Occipital lobe (tissue), 2 donors: ENCODE results near the gene KRTAP10-12. TPM values are rescaled to one million over a fixed set of nuclear protein-coding genes. Genes with fewer than 3 reads are reported as not detected.

Experiments
- DNase-seq: peaks from one replicate; lab custom pipeline; 2025; lab: John Stamatoyannopoulos, UW
- total RNA-seq: library from RNA; depleted of rRNA; stranded (reverse); fragments of >200 nt; gene quantifications from one replicate; pipeline ENCODE4 v1.2.3, GENCODE V29; 2014

The KRTAP10-12 gene
- total RNA-seq, 1 donor from 2014 or later, result not detected

DNA sequence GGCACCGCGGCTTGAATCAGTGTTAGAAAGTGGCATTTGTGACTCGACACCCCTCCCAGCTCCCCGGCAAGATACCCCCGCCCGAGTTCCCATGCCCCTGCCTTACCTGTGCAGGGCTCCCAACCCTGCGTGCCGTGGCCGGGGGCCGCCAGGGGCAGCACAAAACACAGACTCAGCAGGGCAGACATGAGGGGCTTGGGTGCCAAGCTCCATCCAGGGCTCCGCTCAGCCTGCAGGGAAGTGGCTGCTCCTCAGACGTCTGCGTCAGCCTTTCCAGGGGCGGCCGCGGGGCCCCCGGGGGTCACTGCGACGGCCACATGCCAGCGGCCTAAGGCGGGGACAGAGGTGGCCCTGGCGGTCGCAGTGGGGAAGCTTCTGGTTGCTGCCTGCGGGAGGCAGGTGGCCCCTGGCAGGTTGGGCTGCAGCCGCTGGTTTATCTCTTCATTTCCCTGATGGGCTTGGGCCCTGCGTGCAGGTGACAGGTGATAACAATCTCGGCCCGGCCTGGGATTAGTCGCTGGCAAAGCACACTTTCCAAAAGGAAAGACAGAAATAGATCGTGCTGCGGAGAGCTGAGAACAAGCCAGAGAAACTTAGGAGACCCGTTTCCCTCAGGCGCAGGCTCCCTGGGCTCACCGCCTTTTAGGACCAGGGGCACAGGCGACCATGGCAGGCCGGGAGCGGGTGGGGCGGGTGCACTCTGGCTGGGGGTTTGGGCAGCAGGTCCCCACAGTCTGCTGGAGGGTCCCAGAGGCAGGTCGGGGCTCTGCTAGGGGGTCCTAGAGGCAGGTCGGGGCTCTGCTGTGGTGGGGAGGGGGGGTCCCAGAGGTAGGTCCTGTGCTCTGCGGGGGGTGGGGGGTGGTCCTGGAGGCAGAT is 14.6 kb downstream of the KRTAP10-12 start, which contains the start of gene TSPEAR:
TSPEAR (minus strand) TSS at position 246 of the 876 bp plus-strand sequence; CDS start at position 188, 58 bp downstream.
- no peak for DNase-seq

DNA sequence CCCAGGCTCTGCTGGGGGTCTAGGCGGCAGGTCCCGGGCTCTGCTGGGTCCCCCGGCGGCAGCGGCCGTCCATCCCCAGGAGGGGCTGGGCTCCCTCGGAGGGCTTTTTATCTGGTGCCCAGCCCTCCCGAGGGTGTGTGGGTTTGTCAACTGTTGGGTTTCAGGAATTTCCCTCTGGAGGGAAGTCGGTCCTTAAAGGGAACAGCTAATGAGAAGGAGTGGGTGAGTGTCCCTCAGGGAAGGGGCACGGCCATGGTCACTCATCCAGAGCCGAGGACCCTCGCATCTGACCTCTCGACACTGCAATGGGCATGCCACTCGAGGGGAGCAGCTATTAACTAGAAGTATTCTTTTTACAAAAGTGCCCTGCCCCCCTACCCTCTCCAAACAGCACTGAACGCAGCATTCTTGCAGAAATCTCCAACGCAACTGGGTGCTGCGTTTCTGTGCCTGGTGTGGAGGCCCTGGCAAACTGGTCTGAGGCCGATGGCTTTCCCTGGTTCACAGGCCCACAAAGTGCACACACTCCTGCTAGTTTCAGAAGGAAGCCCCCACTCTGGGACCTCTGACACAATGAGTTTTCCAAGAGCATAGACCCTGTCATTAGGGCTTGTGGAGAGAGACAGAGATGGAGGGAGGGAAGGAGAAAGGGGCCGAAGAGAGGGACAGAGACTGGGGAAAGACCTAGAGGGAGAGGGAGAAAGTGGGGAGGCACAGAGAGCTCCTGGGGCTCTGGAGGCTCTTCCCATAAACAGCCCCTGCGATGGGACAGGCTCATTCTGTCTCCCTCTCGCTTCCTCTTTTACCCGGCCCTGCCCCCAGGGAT is 15.4 kb downstream of the KRTAP10-12 start:
- DNase-seq, result no peak

DNA sequence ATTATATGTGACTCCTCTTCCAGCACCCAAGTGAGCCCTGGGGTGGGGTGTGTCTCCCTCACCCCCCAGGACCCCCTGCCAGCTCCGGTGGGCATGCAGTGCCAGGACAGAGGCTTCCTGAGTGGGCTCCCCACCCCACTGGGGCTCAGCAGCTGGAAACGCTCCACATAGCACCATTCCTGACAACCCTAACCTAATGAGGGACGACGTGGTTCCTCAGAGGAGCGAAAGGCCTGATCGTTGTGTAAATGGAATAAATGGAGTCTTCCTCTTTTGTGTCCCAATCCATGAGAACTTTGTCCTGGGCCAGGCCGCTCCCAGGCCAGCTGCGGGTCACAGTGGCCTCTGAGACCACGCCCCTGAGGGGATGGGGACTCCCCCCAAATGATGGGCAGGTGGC is 16.2 kb downstream of the KRTAP10-12 start:
- DNase-seq, result no peak

DNA sequence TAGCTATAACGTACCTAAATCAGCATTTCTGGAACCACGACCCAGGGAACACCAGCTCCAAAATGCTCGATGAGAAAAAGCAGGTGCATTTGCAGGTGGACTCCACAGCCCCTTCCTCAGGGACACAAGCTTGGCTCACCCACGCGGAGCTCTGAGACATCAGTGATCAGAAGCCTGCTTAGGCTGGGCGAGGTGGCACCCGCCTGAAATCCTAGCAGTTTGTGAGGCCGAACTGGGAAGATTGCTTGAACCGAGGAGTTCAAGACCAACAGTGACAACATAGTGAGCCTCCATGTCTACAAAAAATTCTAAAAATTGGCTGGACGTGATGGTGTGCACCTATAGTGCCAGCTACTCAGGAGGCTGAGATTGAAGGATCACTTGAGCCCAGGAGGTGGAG is 16.9 kb downstream of the KRTAP10-12 start:
- DNase-seq, result no peak

DNA sequence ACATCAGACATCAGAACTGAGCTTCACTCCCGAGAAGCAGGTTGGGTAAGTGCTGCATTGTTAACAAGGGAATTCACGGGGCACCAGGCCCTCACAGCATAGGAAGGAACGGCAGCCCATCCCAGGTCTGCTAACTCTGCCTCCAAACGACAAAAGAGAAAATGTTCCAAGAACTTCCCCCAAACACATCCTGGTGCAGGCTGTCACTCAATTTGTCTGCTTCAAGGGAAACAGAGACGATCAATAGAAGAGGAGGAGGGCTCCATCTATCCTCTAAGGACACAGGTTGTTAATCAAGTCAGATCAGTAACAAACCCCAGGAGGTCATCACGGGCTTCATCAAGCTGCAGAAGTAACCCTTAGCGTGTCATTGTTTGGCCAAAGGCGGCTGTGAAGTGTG is 17.9 kb downstream of the KRTAP10-12 start:
- no peak for DNase-seq

GRCh38 chr21:44716984-44717383 is 20.0 kb downstream of the KRTAP10-12 start:
- no peak for DNase-seq

DNA sequence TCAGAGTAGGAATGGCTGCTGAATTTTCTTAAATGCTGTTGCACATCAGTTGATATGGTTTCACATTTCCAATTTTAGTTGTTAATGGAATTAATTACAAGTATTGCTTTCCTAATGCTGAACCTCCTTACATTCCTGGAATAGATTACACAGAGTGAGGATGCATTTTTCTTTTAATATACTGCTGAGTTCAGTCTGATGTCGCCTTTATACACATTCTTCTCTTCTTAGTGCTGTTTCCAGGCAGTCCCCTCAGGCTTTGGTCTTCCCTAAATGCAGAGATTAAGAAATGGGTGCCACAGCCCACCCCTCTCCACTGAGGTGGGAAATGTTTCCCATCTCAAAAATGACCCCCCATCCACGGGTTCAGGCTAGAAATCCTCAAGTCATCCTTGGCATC is 21.1 kb downstream of the KRTAP10-12 start:
- no peak for DNase-seq

GRCh38 chr21:44718571-44718970 is 21.6 kb downstream of the KRTAP10-12 start:
- DNase-seq, result no peak

DNA sequence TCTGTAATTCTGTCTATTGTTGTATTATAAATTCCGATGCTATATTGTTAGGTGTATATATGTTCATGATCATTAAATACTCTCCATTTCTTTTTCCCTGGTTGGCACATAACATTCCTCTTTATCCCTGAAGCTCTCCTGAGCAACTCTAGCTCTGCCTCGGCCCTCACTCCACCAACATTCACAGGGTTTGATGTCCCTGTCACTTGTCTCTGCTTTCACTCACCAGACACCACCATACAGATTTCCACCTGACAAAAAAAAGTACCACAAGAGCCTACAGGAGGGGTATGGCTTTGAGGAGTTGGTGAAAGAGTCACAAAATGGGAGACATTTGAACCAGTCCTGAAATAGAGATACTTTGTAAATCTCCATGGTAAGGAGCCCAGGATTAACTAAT is 23.2 kb downstream of the KRTAP10-12 start:
- DNase-seq, result no peak

DNA sequence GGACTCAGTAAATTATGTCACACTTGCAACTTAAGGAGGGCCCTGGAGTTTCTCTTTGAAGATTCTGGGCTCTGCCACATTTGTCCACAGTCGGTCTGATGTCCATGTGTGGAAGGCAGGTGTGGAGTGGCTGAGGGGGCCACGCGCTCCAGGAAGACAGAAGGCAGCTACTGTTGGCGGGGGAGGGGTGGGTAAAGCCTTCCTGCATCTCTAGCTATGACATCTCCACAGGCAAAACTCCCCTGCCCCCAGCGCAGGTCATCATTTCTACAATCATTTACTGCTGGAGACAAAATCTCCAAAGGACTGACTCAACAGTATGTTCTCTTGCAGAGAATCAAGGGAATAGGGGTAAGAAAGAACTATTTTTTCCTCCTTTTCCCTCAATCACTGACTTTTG is 25.8 kb downstream of the KRTAP10-12 start:
- no peak for DNase-seq

DNA sequence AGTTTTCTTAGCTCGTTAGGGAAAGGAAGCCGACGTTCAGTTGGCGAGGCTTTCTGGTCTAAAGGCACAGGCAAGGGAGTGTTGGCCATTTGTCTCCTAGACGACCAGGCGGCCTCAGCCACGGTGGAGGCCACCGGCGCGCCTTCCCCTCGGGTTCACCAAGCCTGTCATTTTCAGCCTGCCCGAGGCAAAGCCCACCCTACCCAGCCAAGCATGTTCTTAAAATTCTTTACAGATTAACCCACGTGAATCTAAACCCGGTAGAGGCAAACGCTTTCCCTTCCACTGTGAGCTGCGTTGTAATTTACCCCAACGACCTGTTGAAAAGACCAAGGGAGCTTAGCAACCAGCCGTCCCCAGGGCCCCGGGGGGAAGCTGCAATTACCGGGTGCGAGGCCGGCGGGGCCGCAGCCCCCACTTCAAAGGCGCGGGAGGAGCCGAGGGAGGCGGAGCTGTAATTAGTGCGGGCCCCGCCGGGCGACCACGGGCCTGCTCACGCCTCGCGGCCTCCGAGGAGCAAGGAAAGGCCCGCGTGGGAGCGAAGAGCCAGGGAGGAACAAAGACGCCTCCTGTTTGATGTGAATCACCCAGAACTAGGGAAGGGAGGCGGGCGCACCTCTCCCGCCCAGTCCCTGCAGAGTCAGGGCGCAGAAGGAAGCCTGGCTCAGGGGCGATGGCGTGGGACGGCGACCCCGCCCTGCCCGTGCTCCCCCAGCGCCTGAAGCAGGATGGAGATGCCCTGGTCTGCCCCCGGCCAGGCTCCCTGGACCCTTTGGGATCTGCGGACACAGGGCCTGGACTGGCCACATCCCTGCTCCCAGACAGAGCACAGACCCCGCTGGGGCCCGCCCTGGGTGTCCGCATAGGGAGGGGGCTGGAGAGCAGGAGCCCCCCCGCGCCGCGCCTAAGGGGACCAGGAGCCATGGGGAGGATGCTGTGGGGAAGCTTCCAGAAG is 26.5 kb downstream of the KRTAP10-12 start:
- DNase-seq, result no peak

DNA sequence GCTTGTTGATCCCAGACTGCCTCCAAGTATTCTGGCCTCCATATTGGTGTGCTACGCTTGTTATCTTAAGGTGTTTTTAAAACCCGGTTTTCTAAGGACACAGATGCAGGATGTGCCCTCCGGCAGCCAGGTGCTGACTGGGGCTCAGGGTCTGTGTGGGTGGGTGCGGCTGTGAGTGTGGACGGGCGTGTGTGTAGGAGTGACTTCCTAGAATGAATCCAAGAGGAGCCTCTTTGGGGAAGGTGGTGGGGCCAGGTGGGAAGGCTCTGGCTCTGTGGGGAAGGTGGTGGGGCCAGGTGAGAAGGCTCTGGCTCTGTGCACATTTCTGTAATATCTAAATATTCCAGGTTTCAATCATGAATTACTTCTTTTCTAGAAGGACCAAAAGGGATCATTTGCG is 27.2 kb downstream of the KRTAP10-12 start:
- no peak for DNase-seq

DNA sequence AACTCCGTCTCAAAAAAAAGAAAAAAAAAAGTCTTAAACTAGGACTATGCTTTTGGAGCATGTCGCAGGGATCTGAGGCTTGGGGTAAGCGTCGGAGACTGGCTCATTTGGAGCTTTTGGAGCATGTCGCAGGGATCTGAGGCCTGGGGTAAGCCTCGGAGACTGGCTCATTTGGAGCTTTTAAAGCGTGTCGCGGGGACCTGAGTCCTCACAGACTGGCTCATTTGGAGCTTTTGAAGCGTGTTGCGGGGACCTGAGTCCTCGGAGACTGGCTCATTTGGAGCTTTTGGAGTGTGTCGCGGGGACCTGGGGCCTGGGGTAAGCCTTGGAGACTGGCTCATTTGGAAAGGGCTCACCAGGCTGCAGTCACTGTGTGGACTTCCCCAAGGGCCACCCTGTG is 28.0 kb downstream of the KRTAP10-12 start:
- no peak for DNase-seq

- no peak for DNase-seq
Measured at GRCh38 chr21:44726826-44727225, 29.9 kb downstream of the KRTAP10-12 start.

DNA sequence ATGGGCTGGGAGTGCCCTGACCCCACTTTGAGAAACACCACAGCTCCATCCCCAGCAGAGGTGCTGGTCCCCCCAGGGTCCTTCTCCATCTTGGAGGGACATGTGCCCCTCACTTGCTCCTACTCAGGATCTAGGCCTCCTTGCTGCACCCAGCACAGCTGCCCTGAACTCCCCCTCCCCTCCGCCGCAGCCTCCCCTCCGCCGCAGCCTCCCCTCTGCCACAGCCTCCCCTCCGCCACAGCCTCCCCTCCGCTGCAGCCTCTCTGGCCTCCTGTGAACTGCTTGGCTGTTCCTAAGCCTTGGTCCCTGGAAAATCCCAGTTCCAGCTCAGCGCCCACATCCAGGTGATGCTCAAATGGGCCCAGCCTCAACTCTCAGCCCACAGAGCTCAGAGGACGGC is 30.3 kb downstream of the KRTAP10-12 start:
- no peak for DNase-seq

DNA sequence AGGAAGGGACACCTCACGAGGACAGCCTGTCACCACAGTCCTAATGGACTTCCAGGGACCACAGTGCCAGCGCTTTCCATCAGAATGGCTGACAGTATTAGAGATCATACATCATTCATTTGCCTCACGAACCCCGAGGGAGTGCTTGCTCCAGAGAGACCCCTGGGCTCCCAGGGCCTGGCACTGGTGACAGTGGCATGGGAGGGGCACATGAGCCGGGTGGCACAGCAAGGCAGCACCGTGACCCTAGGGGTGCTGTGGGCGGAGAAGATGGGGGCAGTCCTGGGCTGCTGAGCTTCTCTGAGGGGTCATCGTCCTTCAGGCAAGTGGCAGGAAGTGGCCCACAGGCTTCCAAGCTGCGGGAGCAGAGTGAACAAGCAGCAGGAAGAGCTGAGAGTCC is 30.8 kb downstream of the KRTAP10-12 start:
- DNase-seq, result no peak

DNA sequence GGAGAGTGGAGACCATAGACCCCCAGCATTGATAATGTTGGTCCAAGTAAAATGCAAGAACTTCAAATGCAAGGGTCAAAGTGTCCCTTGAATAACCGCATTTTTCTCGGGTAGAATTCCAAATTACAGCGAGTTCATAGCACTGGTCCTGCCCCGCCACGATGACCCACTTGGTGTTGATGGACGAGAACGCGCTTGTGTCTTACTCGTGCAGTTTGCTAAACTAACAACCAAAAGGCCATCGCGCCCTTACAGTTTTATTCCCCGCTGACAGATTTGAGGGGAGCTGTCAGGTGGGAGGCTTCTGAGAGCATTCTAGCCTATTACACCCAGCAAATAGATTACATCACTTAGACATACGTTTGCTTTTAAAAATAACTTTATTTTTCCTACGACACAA is 31.7 kb downstream of the KRTAP10-12 start:
- no peak for DNase-seq

- DNase-seq, result no peak
Measured at GRCh38 chr21:44729336-44730027, 32.5 kb downstream of the KRTAP10-12 start.

GRCh38 chr21:44730028-44730395 is 33.0 kb downstream of the KRTAP10-12 start:
- no peak for DNase-seq

DNA sequence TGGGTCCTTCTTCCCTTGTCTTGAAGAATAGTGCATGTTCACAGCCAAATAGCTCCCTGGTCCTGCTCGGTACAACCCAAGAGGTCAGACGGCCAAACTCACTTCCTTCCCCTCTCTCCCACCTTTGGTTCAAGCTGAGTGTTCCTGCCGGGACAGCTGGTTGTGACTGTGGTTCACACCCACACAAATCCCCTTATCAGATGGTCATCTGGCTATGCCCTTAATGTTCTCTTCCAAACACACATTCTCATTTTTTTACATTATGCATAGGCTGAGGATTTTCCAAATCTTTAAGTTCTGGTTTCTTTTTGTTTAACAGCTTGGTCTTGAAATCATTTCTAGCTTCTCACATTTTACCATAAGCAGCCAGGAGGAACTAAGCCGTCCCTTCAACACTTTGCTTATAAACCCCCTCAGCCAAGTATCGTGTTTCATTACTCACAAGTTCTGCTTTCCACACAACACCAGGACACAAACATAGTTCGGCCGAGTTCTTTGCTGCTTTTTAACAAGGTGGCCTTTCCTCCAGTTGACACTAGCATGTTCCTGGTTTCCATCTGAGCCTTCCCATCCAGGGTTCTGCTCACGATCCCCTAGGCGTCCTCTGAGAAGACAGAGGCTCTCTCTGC is 34.1 kb downstream of the KRTAP10-12 start:
- no peak for DNase-seq
